Fibroblast of skin of right quadriceps (primary cell): ENCODE data around the gene LCE3A.
"Not testable (repeated sequence)": the region's sequence is repeated elsewhere in the genome, so short reads cannot be mapped to it uniquely, and the experiment has no call there.

Source experiments
- DNase-seq: peaks from one replicate; pipeline ENCODE4 v3.0.0-alpha.2; 2013

The LCE3A gene, protein sequence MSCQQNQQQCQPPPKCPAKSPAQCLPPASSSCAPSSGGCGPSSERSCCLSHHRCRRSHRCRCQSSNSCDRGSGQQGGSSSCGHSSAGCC

GRCh38 chr1:152622803-152623202, at the start of gene LCE3A:
TSS of gene LCE3A (minus strand) at chr1:152623103. CDS start at chr1:152623103, 0 bp downstream.
- no peak for DNase-seq

GRCh38 chr1:152667648-152668047, 44.7 kb upstream of the LCE3A start:
- no peak for DNase-seq

DNA sequence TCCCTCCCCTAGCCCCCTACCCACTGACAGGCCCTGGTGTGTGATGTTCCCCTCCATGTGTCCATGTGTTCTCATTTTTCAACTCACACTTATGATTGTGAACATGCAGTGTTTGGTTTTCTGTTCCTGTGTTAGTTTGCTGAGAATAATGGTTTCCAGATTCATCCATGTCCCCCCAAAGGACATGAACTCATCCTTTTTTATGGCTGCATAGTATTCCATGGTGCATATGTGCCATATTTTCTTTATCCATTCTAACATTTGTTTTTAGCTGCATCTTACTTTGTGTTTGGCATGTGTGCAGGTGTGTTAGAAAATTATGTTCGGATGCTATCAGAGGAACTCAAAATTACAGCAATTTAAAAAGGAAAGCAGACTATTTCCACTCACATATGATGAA, 43.3 kb upstream of the LCE3A start:
- not testable (repeated sequence) for DNase-seq

DNA sequence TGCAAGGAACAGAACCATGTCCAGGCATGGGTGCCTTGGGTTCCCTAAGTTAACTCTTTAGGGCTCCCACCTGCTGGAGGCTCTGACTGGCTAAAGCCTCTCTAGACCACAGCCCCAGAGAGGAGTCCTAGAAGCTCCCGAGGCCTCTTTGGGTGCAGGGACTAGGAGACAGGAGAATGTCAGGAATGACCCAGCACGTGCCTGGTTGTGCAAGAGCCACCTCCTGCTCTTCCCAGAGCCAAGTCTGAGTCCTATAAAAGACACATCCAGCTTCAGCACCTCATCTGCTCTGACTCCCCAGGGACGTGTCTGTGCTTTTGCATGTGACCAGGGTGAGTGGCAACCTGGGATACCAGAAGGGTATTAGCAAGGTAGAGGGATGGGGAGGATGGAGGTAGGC, 40.2 kb upstream of the LCE3A start, which contains the start of gene LCE2D:
Gene LCE2D (plus strand): TSS at position 283 of the 400 bp plus-strand sequence. CDS start 726 bp downstream, outside the sequence.
- no peak for DNase-seq

DNA sequence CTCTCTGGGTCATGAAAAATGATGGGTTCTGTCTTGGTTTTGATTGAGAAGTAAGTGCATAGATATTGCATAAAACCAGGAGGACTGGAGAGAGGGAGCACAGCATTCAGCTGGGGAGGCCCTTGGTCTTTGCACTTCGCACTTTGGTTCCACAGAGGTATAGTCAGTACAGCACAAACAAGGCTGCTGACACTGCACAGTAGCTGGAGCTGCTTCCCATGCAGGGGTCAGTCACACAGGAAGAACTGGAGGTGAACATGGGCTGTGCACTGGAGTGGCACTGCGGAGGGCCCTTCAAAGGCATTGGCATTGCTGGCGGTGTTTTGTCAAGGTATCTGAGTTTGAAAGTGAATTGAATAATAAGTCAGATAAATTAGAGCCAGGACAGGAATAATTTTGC, 35.7 kb upstream of the LCE3A start:
- no peak for DNase-seq

DNA sequence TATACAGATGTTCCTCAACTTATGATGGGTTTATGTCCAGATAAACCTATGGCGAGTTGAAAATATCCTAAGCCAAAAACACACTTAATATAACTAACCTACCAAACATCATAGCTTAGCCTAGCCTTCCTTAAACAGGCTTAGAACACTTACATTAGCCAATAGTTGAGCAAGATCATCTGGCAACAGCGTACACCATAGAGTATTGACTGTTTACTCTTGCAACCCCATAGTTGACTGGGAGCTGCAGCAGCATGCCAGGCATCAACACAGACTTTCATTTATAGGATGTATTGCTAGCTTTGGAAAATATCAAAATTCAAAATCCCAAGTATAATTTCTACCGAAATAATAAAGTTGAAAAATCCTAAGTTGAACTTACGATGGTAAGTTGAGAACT, 34.8 kb upstream of the LCE3A start:
- DNase-seq = no peak

DNA sequence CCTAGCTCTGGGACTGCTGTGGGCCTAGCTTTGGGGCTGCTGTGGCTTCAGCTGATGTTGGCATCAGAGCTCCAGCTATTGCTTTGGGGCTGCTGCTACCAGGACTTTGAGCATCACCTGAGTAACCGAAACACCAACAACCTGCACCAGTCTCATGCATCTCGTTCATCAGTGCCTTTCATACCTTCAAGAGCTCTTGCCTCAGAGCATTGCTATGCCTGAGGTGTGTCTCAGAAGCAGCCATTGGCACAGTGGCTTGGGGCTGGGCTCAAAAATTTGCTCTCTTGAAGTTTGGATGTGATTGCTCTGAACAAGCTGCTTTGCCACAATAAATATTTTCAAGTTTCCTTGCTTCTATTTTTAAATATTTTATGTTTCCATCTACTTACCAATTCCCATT, 33.6 kb upstream of the LCE3A start:
- DNase-seq = no peak

DNA sequence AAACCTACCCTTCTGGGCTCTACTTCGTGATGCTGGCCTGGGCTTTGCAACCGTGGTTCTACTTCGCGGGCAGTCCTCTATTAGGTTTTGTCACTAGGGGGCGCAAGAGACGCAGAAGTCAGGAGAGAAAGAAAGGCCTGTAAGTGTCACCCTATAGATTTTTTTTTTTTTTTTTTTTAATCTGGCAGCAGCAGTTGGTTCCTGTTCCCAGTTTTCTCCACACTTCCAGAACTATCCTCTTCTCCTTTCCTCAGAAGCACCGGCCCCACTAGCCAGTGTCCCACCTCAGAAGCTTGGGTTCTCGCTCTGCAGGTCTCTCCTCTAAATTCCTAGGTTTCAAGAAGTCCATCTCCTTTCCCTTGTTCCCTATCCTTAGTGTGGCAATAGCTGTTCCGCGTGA, 31.2 kb upstream of the LCE3A start:
- peak; percentile 49 for DNase-seq

DNA sequence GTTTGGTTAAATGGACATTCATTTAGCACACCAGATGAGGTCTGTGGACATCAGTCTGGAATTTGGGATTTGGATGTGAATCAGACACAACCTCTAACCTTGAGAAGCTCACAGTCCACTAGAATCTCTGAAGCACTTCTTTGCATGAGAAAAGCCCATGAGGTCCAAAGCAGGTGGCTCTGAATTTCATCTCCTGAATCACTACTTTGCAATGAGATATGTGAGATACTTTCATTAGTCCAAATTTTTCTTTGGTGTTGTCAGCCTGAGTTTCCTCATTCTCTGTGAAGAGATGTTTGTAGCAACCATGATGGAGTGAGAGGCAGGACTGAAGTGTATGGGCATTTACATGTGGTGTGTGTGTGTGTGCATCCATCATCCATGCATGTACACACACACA, 23.8 kb upstream of the LCE3A start:
- no peak for DNase-seq

GRCh38 chr1:152645146-152645545, 22.2 kb upstream of the LCE3A start:
- DNase-seq = no peak

- no peak for DNase-seq
Measured at GRCh38 chr1:152643945-152644344, 21.0 kb upstream of the LCE3A start.

- no peak for DNase-seq
Measured at GRCh38 chr1:152640351-152640750, 17.4 kb upstream of the LCE3A start.

GRCh38 chr1:152630596-152630995, 7.7 kb upstream of the LCE3A start:
- DNase-seq = no peak

- no peak for DNase-seq
Measured at GRCh38 chr1:152626744-152627143, 3.8 kb upstream of the LCE3A start.

DNA sequence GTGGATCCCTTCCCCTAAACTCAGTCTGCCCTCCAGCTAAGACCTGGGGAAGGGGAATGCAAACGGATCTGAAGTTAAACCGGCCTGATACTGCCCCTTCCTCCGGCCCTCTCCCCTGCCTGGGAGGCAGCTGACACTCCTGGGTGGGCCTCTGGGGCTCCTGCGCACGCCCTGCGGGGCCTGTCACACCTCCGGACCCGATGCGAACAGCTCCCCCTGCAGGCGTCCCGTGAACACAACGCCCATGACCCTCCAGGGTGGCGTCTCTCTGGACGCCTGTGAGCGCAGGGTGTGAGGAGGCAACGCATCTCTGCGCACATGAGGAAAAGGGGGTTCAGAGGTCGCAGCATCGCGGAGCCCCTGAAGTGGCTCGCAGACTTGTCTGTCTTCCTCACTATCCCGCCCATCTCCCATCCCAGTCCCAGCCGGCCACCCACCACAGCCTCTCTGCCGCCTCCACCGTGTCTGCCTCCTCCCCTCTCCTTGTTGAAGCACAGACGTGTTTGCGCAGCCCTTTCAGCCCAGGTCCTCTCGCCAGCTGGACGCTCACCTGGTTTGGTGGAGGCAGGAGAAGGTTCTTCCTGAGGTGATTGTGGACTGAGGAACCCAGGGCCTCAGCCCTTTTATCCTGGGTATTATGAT, 421 bp upstream of the LCE3A start:
- DNase-seq = no peak

DNA sequence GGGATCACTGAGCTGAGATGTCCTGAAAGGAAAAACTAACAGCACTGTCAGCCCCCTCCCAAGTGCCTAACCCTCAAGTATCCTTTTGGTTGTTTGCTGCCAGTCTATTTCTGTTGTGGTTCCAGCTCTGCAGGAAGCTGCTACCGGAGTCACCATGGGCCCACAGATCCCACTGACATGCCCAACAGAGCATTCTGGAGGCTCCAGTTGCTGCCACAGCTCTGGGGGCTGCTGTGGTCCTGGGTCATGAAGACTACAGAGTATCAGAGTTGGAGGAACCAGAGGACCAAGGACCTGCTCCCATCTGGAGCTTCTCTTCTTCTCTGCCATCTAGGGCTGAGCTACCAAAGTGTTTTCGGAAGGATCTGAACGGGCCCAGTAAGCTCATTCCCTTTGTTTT, 910 bp downstream of the LCE3A start:
- no peak for DNase-seq

DNA sequence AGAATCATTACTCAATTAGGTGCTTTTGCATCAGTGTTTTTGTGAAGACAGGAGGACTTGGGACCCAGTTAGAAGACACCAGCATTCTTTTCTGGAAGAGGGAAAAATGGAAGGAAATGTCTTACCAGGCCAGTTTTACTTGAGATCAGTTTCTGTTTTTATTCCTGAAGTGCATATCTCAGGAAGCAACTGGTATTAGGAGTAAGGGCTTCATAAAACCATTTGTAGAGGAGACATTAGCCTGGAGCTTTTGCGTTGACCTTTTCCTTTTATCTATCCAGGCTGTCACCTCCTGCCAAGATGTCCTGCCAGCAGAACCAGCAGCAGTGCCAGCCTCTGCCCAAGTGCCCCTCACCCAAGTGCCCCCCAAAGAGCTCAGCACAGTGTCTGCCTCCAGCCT, 9.4 kb downstream of the LCE3A start, which contains the start of gene LCE3B:
Gene LCE3B (plus strand): TSS at position 301 of the 400 bp plus-strand sequence. CDS start 0 bp downstream, at position 301.
- no peak for DNase-seq

- DNase-seq = no peak
Measured at GRCh38 chr1:152599934-152600333, 23.0 kb downstream of the LCE3A start, which contains the start of gene LCE3C. TSS of gene LCE3C (plus strand) at chr1:152600234. CDS start at chr1:152600732, 498 bp downstream.

DNA sequence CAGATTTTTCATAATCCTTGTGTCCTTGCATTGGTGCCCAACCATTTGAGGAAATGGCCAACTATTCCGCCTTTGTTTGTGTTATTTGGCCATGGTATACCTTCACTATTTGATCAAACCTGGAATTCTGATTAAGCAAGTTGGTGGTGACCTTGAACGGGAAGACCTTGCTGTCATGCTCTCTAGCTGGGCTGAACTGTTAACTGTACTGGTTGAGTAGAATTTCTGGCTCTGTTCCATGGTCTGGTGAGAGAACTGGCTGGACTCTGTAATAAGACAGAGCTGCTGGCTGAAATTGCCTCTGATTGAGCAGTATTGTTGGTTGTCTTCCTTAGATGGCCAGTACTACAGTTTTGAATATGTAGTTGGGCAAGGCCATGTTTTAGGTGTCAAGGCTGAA, 25.9 kb downstream of the LCE3A start:
- DNase-seq = no peak

DNA sequence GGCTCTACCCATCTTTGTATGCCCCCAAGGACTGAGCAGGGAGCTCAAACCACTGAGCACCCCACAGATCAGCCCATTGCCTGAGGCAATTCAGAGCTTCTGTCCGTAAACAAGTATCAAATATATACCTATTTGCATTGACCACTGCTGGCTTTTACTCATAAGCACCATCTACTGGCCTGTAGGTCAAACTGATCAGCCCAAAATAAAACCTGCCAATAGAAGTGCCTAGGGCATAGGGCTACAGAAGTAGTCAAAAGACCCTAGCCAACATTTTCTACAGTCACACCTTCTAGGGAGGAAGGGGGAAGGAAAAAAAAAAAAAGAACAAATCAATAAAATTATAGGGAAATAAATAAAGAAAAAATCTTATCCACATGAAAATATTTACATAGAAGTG, 37.3 kb downstream of the LCE3A start:
- no peak for DNase-seq

DNA sequence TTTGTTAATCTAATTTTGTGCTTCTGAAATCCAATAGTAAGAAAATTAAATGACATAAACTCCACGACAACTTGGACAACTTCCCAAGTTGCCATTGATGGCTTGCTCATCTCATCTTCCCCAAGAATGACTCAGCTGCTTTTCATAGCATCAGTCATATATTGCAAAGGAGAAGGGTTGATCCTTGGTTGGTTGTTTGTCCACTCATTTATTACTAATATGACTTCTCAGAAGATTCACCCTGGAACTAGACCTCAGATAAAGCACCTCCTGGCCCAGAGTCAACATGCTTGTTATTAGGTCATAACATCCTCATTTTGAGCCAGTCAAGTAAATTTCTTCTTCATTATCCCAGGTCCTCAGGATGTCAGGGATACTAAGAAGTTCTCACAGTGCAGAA, 40.3 kb downstream of the LCE3A start:
- no peak for DNase-seq

DNA sequence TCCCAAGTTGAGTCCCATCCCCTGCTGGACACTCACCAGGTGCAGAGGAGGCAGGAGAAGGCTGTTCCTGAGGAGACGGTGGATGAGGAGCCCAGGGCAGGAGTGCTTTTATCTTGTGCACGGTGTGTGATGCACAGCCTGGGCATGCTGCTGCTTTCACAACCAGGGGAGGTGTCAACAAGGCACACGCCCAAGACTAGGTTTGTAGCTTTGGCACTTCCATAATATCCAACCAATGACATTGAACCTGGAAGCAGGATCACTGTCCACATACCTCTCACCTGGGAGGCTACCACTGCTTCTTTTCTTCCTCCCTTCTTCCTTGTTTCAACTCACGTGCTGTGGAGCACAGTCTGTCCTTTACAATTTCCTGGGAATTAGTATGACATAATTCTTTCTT, 42.5 kb downstream of the LCE3A start, which contains the start of gene LCE3D:
Gene LCE3D (minus strand): TSS at position 84 of the 400 bp plus-strand sequence. CDS start 580 bp downstream, outside the sequence.
- no peak for DNase-seq

DNA sequence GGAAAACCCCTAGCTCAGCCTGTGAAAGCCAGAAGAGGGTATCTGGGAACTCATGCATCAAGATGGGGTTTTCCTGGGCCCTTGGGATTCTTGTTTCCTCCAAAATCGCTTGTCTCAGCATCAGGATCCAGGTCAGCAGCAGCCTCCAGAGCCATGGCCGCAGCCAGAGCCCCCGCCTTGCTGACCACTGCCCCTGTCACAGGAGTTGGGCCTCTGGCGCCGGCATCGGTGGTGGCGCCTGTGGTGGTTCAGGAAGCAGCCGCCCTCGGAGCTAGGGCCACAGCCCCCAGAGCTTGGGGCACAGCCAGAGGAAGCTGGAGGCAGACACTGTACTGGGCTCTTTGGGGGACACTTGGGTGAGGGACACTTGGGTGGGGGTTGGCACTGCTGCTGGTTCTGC, 43.4 kb downstream of the LCE3A start:
- DNase-seq = not testable (repeated sequence)

GRCh38 chr1:152577168-152577567, 45.7 kb downstream of the LCE3A start:
- DNase-seq = no peak
